ENCODE data around the gene CYTH1.

- TF ChIP-seq YY1 (IDR thresholded peaks at IDR 0.05; ENCODE audit: insufficient read depth, insufficient read length): no peak
- no peak for TF ChIP-seq SUZ12 (IDR thresholded peaks at IDR 0.05; ENCODE audit: extremely low read depth, insufficient read depth, insufficient read length)
- TF ChIP-seq ZNF274 (IDR thresholded peaks at IDR 0.05; ENCODE audit: low read depth, low read length): no peak
Observed at GRCh38 chr17:78764871-78765270, 17.2 kb downstream of the CYTH1 start.
